Kidney (tissue), 14 donors: ENCODE measurements around the gene WDR4. TPM values are rescaled to one million over a fixed set of nuclear protein-coding genes. Genes with fewer than 3 reads are reported as not detected.

Source experiments
- DNase-seq, 5 donors: peaks; one replicate each; pipeline ENCODE4 v3.0.0-alpha.2; 2013 to 2020
- FAIRE-seq: peaks from 2 replicates; lab custom pipeline; 2012; peaks lifted over from hg19 to GRCh38; lab: Jason Lieb, UNC
- H3K27ac ChIP-seq, 2 donors: one replicate each; pipeline ENCODE4 v1.7.0; 2013; ENCODE audit warnings: low read depth in 2 of 2, low read length in 2 of 2, inconsistent platforms in 1 of 2
- H3K27me3 ChIP-seq: one replicate; pipeline ENCODE4 v1.7.1; 2013; ENCODE audit warnings: low read length, inconsistent platforms; ENCODE audit not compliant: control insufficient read depth, insufficient read depth
- H3K36me3 ChIP-seq, 3 donors: one replicate each; pipeline versions ENCODE4 v1.7.0 to v1.7.1; 2013; ENCODE audit warnings: low read length in 3 of 3, control low read depth in 1 of 3, inconsistent platforms in 1 of 3; ENCODE audit not compliant: insufficient read depth in 3 of 3, control insufficient read depth in 2 of 3
- H3K4me1 ChIP-seq, 3 donors: one replicate each; pipeline versions ENCODE4 v1.7.0 to v1.7.1; 2013; ENCODE audit warnings: low read length in 3 of 3, inconsistent platforms in 1 of 3, low read depth in 1 of 3; ENCODE audit not compliant: control insufficient read depth in 2 of 3, insufficient read depth in 2 of 3
- H3K4me3 ChIP-seq, 3 donors: one replicate each; pipeline versions ENCODE4 v1.7.0 to v1.8.1; 2013; ENCODE audit warnings: low read length in 3 of 3, control low read depth in 1 of 3, inconsistent platforms in 1 of 3
- H3K9ac ChIP-seq, 3 donors: one replicate each; pipeline versions ENCODE4 v1.7.0 to v1.7.1; 2013; ENCODE audit warnings: low read length in 3 of 3, control low read depth in 1 of 3, inconsistent platforms in 1 of 3
- H3K9me3 ChIP-seq, 3 donors: one replicate each; pipeline versions ENCODE4 v1.7.0 to v1.7.1; 2013; ENCODE audit warnings: low read length in 3 of 3, control low read depth in 1 of 3, inconsistent platforms in 1 of 3; ENCODE audit not compliant: control insufficient read depth in 2 of 3, insufficient read depth in 1 of 3
- CTCF ChIP-seq: IDR thresholded peaks from 3 replicates; pipeline ENCODE4 v1.5.1; 2012; ENCODE audit warnings: mild to moderate bottlenecking, moderate library complexity, borderline replicate concordance; ENCODE audit not compliant: insufficient read depth; ENCODE audit errors: extremely low read depth
- intact Hi-C: fragments of 100-400 bp; cut with DNase I; formaldehyde crosslinking; loops from one replicate; pipeline ENCODE4 v1.11.1; 2022
- polyA plus RNA-seq: library from polyadenylated mRNA; stranded (reverse); fragments of 350-450 nt; fragmentation: Illumina TruSeq; extraction: RNeasy Lipid Tissue Mini Kit (QIAGEN cat#74804); gene quantifications from one replicate; pipeline ENCODE4 v1.2.3, GENCODE V29; 2014; ENCODE audit warnings: low read depth, low replicate concordance; ENCODE audit not compliant: insufficient read depth
- total RNA-seq: library from RNA; stranded (reverse); fragmentation: NEBNext Ultra II Directional; extraction: Animal tissue kit (Norgen Biotek cat#: 25700); gene quantifications from one replicate; pipeline ENCODE4 v1.2.1, GENCODE V29; 2021
- donor health status: control.
- donor health status: control.
- donor health status: control.
- donor health status: control.
- donor health status: control.
- donor health status: DM: yes; HTN: yes; CAD: no.
- donor health status: Normal renal cell carcinoma (clear cell type).

Gene WDR4
- total and polyA plus RNA-seq, 2 donors from 2014 or later, result 4.8 to 20.4 TPM

DNA sequence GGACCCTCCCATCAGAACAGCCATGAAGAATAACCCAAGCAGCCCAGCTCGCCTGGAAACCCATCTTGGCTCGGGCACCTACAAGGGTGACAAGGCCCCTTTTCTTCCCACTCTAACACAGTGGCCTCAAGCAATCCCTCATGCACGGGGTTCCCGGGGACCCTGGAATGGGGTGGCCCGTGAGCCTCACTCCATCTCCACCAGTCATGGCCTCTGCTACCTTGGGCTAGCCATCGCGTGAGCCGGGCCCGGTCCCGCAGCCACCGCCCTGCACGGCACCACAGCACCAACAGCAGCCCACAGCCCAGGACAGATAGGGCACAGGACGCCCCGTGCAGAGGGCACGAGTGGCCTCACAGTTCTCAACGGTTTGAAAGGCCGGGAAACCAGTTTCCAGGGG, 19.0 kb downstream of the WDR4 start:
- no peaks in the 10 kb centered on the region for H3K4me1 ChIP-seq
- no peak overlapping the region for H3K4me3 ChIP-seq
- no peaks in the 10 kb centered on the region for H3K9me3 ChIP-seq
- FAIRE-seq (no peak), DNase-seq (peak in 1 of 5 donors; percentile 37)
- no peak overlapping the region for H3K9ac ChIP-seq
- H3K36me3 ChIP-seq, result peaks cover 8 to 31% (median 21%) of the 10 kb centered on the region in 3 donors
- H3K27ac ChIP-seq, result no peak overlapping the region
- no peak for TF ChIP-seq CTCF
- intact Hi-C loops, result no loop called here
- H3K27me3 ChIP-seq, result no peaks in the 10 kb centered on the region

GRCh38 chr21:42859891-42860230, 19.5 kb downstream of the WDR4 start:
- no peaks in the 10 kb centered on the region for H3K4me1 ChIP-seq
- H3K36me3 ChIP-seq, result peaks cover 8 to 31% (median 23%) of the 10 kb centered on the region in 3 donors
- H3K27me3 ChIP-seq, result no peaks in the 10 kb centered on the region
- FAIRE-seq (no peak), DNase-seq (peak in 1 of 5 donors; percentile 41)
- no peak overlapping the region for H3K27ac ChIP-seq
- no peak for TF ChIP-seq CTCF
- no peaks in the 10 kb centered on the region for H3K9me3 ChIP-seq
- H3K4me3 ChIP-seq, result no peak overlapping the region
- no peak overlapping the region for H3K9ac ChIP-seq
- intact Hi-C loops, result no loop called here

- Histone ChIP-seq H3K9ac (no peak overlapping the region), H3K9me3 (no peaks in the 10 kb centered on the region), H3K4me1 (no peaks in the 10 kb centered on the region), H3K36me3 (peaks cover 8 to 31% (median 27%) of the 10 kb centered on the region in 3 donors), H3K27ac (no peak overlapping the region), H3K4me3 (no peak overlapping the region), H3K27me3 (no peaks in the 10 kb centered on the region)
- intact Hi-C loops, result no loop called here
- no peak for FAIRE-seq
- DNase-seq, result peak in 1 of 5 donors; percentile 55
- no peak for TF ChIP-seq CTCF
Measured at GRCh38 chr21:42858957-42859890, 20.1 kb downstream of the WDR4 start.
